Testis (tissue), 3 donors: ENCODE data around the gene KCNIP2. TPM values are rescaled to one million over a fixed set of nuclear protein-coding genes. Genes with fewer than 3 reads are reported as not detected.
"Not testable (repeated sequence)": the region's sequence is repeated elsewhere in the genome, so short reads cannot be mapped to it uniquely, and the experiment has no call there.

Experiments
- DNase-seq: peaks from one replicate; pipeline ENCODE4 v3.0.0-alpha.2; 2019
- H3K27ac ChIP-seq, 2 donors: fragments of 200-600 bp; sonication (generic); one replicate each; pipeline ENCODE4 v1.5.1; 2019
- H3K27me3 ChIP-seq: fragments of 200-600 bp; sonication (generic); one replicate; pipeline ENCODE4 v1.5.1; 2019
- H3K36me3 ChIP-seq: fragments of 200-600 bp; sonication (generic); one replicate; pipeline ENCODE4 v1.5.1; 2017; ENCODE audit warnings: low read depth; ENCODE audit errors: missing control alignments
- H3K4me1 ChIP-seq: fragments of 200-600 bp; sonication (generic); one replicate; pipeline ENCODE4 v1.5.1; 2019
- H3K4me3 ChIP-seq, 2 donors: fragments of 200-600 bp; sonication (generic); one replicate each; pipeline ENCODE4 v1.5.1; 2017 to 2019
- H3K9me3 ChIP-seq: fragments of 200-600 bp; sonication (generic); one replicate; pipeline ENCODE4 v1.5.1; 2017
- POLR2A ChIP-seq: fragments of 450-650 bp; IDR thresholded peaks from one replicate; pipeline ENCODE4 v1.6.1; 2017; ENCODE audit warnings: antibody characterized with exemption, mild to moderate bottlenecking, moderate library complexity
- WGBS, 2 donors: methylation state at CpG; one replicate each; pipeline ENCODE4 v1.1.5; 2018; 5-methylcytosine and 5-hydroxymethylcytosine counted together
- intact Hi-C: fragments of 100-400 bp; cut with DNase I; formaldehyde crosslinking; loops from one replicate; pipeline ENCODE4 v1.15.1; 2023; ENCODE audit warnings: low total_unique reads
- polyA plus RNA-seq: library from polyadenylated mRNA; stranded (reverse); fragments of 350-450 nt; fragmentation: Illumina TruSeq; extraction: RNeasy Lipid Tissue Mini Kit (QIAGEN cat#74804); gene quantifications from one replicate; pipeline ENCODE4 v1.2.3, GENCODE V29; 2014; ENCODE audit warnings: low read depth, low replicate concordance; ENCODE audit not compliant: insufficient read depth
- total RNA-seq, 2 donors: library from RNA; depleted of rRNA; stranded (reverse); fragments of >200 nt; gene quantifications; one replicate each; pipeline ENCODE4 v1.2.3, GENCODE V29; 2016
- TF ChIP-seq, protein P1 (sequence below), 3 experiments: fragments of 450-650 bp in 2 of 3; fragments of 200-600 bp in 1 of 3; sonication (generic) in 1 of 3; IDR thresholded peaks; one replicate each; pipeline ENCODE4 v1.5.1; 2016 to 2019; ENCODE audit warnings: antibody characterized with exemption in 3 of 3, mild to moderate bottlenecking in 2 of 3, moderate library complexity in 1 of 3

Gene KCNIP2
- total and polyA plus RNA-seq, 3 donors from 2014 or later = 5.1 to 6.8 (median 5.6) TPM

DNA sequence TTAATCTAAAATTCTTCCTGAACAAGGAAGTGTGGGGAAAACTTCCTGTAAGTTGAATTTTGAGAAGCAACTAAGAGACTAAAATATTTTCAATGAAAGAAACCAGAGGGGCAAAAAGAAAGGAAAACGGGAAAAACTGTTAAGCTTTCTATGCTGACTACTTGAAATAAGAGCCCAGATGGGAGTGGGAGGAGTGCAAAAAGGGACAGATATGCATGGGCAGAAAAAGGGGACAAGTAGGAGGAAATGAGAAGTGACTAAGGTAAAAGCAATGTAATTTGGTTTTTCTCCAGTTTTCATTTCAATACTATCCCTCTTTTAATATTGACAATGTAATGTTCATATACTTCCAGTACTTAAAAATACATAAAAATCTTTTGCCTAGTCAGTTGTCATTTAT is 36.4 kb downstream of the KCNIP2 start:
- Histone ChIP-seq H3K4me1 (no peaks in the 10 kb centered on the region), H3K9me3 (no peaks in the 10 kb centered on the region), H3K4me3 (no peak overlapping the region), H3K27ac (no peak overlapping the region), H3K27me3 (no peaks in the 10 kb centered on the region), H3K36me3 (no peaks in the 10 kb centered on the region)
- intact Hi-C loops = no loop called here
- 65 to 95% methylated on average over 1 of the region's 1 CpG for WGBS, 2 donors
- TF ChIP-seq, protein P1, sequence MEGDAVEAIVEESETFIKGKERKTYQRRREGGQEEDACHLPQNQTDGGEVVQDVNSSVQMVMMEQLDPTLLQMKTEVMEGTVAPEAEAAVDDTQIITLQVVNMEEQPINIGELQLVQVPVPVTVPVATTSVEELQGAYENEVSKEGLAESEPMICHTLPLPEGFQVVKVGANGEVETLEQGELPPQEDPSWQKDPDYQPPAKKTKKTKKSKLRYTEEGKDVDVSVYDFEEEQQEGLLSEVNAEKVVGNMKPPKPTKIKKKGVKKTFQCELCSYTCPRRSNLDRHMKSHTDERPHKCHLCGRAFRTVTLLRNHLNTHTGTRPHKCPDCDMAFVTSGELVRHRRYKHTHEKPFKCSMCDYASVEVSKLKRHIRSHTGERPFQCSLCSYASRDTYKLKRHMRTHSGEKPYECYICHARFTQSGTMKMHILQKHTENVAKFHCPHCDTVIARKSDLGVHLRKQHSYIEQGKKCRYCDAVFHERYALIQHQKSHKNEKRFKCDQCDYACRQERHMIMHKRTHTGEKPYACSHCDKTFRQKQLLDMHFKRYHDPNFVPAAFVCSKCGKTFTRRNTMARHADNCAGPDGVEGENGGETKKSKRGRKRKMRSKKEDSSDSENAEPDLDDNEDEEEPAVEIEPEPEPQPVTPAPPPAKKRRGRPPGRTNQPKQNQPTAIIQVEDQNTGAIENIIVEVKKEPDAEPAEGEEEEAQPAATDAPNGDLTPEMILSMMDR (IDR thresholded peaks at IDR 0.05) = no peak
- no peak for TF ChIP-seq POLR2A
- no peak for DNase-seq

DNA sequence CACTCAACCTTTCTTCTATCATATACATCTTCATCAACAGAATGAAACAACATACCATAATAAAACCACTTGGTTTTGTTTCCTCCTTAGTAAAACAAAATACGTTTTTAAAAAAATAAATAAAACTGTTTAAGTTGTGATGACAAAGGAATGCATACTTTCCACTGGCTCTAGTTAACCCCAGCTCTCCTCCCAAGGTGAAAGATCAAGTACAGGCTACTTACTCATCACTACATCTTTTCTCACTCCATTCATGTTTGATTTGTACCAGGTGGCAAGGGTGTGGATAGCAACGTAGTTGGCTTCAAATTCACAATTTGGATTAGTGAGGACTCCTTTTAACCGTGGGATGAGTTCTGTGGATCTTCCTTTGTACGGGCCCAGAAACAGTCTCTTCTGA is 40.1 kb downstream of the KCNIP2 start:
- intact Hi-C loops = no loop called here
- Histone ChIP-seq H3K4me3 (no peak overlapping the region), H3K9me3 (no peaks in the 10 kb centered on the region), H3K27me3 (no peaks in the 10 kb centered on the region), H3K4me1 (no peaks in the 10 kb centered on the region), H3K36me3 (no peaks in the 10 kb centered on the region), H3K27ac (no peak overlapping the region)
- no peak for DNase-seq
- no peak for TF ChIP-seq POLR2A
- TF ChIP-seq, protein P1 (IDR thresholded peaks at IDR 0.05) = no peak
- 69 to 72% methylated on average over 4 of the region's 4 CpGs for WGBS, 2 donors

DNA sequence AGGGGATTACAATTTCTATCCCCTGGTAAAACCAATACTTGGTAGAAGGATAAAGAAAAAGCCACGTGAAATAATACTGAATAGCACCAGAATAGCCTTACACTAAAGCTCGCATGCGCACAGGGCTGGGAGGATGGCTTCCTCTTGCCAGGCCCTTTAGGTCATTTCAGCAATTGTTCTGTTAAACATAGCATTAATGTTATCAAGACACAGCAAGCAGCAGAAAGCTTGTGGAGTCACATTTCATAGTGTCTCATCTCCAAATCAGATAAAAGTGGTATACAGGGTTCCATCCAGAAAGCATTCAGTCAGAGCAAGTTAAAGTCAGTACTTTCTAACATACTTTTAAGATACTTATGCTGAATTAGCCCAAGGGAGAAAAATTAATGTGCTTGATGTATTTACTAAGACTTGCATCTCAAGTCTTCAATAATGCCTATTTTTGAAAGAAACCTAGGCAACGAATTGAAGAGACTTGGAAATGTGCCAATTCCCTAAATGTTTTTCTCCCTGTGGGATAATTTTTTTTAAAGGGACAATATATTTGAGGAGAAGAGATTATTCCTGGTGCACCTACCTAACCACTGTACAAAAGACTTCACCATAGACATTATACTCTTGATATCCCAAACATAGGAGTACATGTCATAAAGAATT is 46.1 kb downstream of the KCNIP2 start:
- Histone ChIP-seq H3K4me1 (no peaks in the 10 kb centered on the region), H3K27ac (no peak overlapping the region), H3K27me3 (no peaks in the 10 kb centered on the region), H3K9me3 (no peaks in the 10 kb centered on the region), H3K36me3 (no peaks in the 10 kb centered on the region), H3K4me3 (no peak overlapping the region)
- TF ChIP-seq, protein P1 (IDR thresholded peaks at IDR 0.05) = no peak
- no peak for TF ChIP-seq POLR2A
- WGBS, 2 donors = 61 to 69% methylated on average over 4 of the region's 4 CpGs
- intact Hi-C loops = no loop called here
- DNase-seq = no peak

DNA sequence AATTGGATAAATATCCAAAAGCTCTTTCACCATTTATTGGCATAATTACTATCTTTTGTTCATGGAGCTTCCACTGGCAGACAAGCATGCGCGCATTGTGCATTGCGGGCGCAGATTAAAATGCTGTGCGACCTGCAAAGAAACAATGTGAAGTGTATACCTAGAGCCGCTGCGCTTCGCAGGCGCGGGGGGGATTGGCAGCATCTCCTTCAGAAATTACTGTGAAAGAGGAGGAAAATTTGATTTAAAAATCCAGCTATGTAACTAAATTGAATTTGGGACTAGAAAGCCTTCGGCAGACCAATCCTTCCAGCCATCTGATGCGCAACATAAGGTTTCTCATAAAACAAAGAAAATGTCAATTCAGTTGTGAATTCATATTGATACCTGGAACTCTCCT is 50.1 kb downstream of the KCNIP2 start:
- H3K36me3 ChIP-seq = no peaks in the 10 kb centered on the region
- intact Hi-C loops = no loop called here
- H3K4me3 ChIP-seq = no peak overlapping the region
- no peak overlapping the region for H3K27ac ChIP-seq
- no peaks in the 10 kb centered on the region for H3K27me3 ChIP-seq
- TF ChIP-seq, protein P1 (IDR thresholded peaks at IDR 0.05) = no peak
- no peak for TF ChIP-seq POLR2A
- WGBS, 2 donors = 94 to 95% methylated on average over 12 of the region's 12 CpGs
- DNase-seq = no peak
- H3K4me1 ChIP-seq = no peaks in the 10 kb centered on the region
- no peaks in the 10 kb centered on the region for H3K9me3 ChIP-seq

DNA sequence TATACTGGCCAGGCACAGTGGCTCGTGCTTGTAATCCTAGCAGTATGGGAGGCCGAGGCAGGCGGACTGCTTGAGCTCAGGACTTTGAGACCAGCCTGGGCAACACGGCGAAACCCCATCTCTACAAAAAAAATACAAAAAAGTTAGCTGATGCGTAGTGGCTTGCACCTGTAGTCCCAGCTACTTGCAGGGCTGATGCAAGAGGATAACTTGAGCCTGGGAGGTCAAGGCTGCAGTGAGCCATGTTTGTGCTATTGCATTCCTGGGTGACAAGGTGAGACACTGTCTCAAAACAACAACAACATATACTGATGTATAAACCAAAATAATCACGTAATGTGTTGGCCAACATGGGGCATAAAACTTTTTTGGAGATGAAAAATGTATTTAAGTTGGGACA is 53.9 kb downstream of the KCNIP2 start:
- no peak for DNase-seq
- TF ChIP-seq, protein P1 (IDR thresholded peaks at IDR 0.05) = no peak
- TF ChIP-seq POLR2A = no peak
- no peaks in the 10 kb centered on the region for H3K27me3 ChIP-seq
- intact Hi-C loops = no loop called here
- H3K4me3 ChIP-seq = no peak overlapping the region
- 93 to 95% methylated on average over 7 of the region's 7 CpGs for WGBS, 2 donors
- H3K9me3 ChIP-seq = no peaks in the 10 kb centered on the region
- no peaks in the 10 kb centered on the region for H3K36me3 ChIP-seq
- no peak overlapping the region for H3K27ac ChIP-seq
- no peaks in the 10 kb centered on the region for H3K4me1 ChIP-seq

DNA sequence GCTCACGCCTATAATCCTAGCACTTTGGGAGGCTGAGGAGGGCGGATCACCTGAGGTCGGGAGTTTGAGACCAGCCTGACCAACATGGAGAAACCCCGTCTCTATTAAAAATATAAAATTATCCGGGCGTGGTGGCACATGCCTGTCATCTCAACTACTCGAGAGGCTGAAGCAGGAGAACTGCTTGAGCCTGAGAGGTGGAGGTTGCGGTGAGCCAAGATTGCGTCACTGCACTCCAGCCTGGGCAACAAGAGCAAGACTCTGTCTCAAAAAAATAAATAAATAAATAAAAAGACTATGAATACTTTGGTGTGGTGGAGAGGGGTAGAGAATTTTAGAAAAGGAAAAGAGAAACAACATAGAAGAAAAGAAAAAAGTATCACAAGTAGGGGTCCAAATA is 54.4 kb downstream of the KCNIP2 start:
- H3K27ac ChIP-seq, H3K36me3 ChIP-seq, H3K4me1 ChIP-seq, H3K4me3 ChIP-seq, intact Hi-C loops, H3K27me3 ChIP-seq, DNase-seq, H3K9me3 ChIP-seq: not testable (repeated sequence)
- 91 to 95% methylated on average over 9 of the region's 9 CpGs for WGBS, 2 donors
